ENCODE measurements around the gene PUM2.

DNA sequence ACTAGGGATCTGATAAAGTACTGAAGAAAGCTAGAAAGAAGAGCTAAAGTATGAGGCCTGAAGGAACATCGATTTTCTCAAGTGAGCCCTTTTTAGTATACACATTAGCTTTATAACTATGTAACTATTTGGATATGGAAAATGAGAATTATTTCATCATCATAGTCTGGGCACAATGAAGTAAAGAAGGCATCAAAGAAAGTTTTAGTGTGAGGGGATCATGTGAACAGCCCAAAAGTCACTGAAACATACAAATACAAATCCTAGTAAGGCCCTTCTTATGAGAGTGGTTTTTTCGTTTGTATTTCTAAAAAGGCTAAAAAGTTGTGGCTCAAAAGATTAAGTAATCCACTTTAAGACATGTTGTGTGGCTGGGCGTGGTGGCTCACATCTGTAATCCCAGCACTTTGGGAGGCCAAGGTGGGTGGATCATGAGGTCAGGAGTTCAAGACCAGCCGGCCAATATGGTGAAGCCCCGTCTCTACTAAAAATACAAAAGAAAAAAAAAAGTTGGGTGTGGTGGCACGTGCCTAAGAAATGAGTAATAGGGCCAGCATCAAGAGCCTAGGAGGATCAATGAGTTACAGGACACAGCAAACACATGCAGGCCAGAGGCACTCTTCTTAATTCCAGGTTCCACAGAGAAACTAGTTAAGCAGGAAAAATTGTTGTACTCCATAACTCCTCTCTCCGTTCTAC, 61.9 kb downstream of the PUM2 start:
- TF ChIP-seq, protein P1, sequence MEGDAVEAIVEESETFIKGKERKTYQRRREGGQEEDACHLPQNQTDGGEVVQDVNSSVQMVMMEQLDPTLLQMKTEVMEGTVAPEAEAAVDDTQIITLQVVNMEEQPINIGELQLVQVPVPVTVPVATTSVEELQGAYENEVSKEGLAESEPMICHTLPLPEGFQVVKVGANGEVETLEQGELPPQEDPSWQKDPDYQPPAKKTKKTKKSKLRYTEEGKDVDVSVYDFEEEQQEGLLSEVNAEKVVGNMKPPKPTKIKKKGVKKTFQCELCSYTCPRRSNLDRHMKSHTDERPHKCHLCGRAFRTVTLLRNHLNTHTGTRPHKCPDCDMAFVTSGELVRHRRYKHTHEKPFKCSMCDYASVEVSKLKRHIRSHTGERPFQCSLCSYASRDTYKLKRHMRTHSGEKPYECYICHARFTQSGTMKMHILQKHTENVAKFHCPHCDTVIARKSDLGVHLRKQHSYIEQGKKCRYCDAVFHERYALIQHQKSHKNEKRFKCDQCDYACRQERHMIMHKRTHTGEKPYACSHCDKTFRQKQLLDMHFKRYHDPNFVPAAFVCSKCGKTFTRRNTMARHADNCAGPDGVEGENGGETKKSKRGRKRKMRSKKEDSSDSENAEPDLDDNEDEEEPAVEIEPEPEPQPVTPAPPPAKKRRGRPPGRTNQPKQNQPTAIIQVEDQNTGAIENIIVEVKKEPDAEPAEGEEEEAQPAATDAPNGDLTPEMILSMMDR (IDR thresholded peaks at IDR 0.05; ENCODE audit: low read depth, low read length, missing input control), result no peak
- TF ChIP-seq SP1 (IDR thresholded peaks at IDR 0.05), result no peak
- TF ChIP-seq, protein P2, sequence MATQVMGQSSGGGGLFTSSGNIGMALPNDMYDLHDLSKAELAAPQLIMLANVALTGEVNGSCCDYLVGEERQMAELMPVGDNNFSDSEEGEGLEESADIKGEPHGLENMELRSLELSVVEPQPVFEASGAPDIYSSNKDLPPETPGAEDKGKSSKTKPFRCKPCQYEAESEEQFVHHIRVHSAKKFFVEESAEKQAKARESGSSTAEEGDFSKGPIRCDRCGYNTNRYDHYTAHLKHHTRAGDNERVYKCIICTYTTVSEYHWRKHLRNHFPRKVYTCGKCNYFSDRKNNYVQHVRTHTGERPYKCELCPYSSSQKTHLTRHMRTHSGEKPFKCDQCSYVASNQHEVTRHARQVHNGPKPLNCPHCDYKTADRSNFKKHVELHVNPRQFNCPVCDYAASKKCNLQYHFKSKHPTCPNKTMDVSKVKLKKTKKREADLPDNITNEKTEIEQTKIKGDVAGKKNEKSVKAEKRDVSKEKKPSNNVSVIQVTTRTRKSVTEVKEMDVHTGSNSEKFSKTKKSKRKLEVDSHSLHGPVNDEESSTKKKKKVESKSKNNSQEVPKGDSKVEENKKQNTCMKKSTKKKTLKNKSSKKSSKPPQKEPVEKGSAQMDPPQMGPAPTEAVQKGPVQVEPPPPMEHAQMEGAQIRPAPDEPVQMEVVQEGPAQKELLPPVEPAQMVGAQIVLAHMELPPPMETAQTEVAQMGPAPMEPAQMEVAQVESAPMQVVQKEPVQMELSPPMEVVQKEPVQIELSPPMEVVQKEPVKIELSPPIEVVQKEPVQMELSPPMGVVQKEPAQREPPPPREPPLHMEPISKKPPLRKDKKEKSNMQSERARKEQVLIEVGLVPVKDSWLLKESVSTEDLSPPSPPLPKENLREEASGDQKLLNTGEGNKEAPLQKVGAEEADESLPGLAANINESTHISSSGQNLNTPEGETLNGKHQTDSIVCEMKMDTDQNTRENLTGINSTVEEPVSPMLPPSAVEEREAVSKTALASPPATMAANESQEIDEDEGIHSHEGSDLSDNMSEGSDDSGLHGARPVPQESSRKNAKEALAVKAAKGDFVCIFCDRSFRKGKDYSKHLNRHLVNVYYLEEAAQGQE (IDR thresholded peaks at IDR 0.05), result no peak
- no peak for TF ChIP-seq EGR1 (IDR thresholded peaks at IDR 0.05; ENCODE audit: low read depth in 2 of 2)
- TF ChIP-seq JUND (IDR thresholded peaks at IDR 0.05), result no peak
- TF ChIP-seq, protein P3, sequence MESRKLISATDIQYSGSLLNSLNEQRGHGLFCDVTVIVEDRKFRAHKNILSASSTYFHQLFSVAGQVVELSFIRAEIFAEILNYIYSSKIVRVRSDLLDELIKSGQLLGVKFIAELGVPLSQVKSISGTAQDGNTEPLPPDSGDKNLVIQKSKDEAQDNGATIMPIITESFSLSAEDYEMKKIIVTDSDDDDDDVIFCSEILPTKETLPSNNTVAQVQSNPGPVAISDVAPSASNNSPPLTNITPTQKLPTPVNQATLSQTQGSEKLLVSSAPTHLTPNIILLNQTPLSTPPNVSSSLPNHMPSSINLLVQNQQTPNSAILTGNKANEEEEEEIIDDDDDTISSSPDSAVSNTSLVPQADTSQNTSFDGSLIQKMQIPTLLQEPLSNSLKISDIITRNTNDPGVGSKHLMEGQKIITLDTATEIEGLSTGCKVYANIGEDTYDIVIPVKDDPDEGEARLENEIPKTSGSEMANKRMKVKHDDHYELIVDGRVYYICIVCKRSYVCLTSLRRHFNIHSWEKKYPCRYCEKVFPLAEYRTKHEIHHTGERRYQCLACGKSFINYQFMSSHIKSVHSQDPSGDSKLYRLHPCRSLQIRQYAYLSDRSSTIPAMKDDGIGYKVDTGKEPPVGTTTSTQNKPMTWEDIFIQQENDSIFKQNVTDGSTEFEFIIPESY (IDR thresholded peaks at IDR 0.05), result no peak
- no peak for TF ChIP-seq RAD21 (IDR thresholded peaks at IDR 0.05)
- TF ChIP-seq YY1 (IDR thresholded peaks at IDR 0.05), result no peak
- TF ChIP-seq, protein P4, sequence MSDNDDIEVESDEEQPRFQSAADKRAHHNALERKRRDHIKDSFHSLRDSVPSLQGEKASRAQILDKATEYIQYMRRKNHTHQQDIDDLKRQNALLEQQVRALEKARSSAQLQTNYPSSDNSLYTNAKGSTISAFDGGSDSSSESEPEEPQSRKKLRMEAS (IDR thresholded peaks at IDR 0.05), result no peak
- no peak for TF ChIP-seq FOXA2 (IDR thresholded peaks at IDR 0.05)
- TF ChIP-seq TAF1 (conservative IDR thresholded peaks at IDR 0.05), result no peak
- no peak for TF ChIP-seq GABPA (IDR thresholded peaks at IDR 0.05 in 1 of 2, conservative IDR thresholded peaks at IDR 0.05 in 1 of 2)
- TF ChIP-seq FOXA1 (IDR thresholded peaks at IDR 0.05), result no peak

All from liver (tissue), 3 donors.